Muscle layer of duodenum (tissue), 2 donors: ENCODE data around the gene GCNT3.
"Not testable (repeated sequence)": the region's sequence is repeated elsewhere in the genome, so short reads cannot be mapped to it uniquely, and the experiment has no call there.

Experiments used
- H3K27ac ChIP-seq: one replicate; pipeline ENCODE4 v1.7.0; 2013; ENCODE audit warnings: mild to moderate bottlenecking, low read length
- H3K27me3 ChIP-seq: one replicate; pipeline ENCODE4 v1.7.0; 2013; ENCODE audit warnings: low read depth, mild to moderate bottlenecking, control low read depth, low read length
- H3K36me3 ChIP-seq, 2 donors: one replicate each; pipeline ENCODE4 v1.7.0; 2013; ENCODE audit warnings: low read length in 2 of 2, control low read depth in 1 of 2, mild to moderate bottlenecking in 1 of 2; ENCODE audit not compliant: insufficient read depth in 2 of 2, control insufficient read depth in 1 of 2
- H3K4me1 ChIP-seq, 2 donors: one replicate each; pipeline ENCODE4 v1.7.0; 2013; ENCODE audit warnings: low read length in 2 of 2, mild to moderate bottlenecking in 2 of 2, control low read depth in 1 of 2, moderate library complexity in 1 of 2; ENCODE audit not compliant: insufficient read depth in 2 of 2, control insufficient read depth in 1 of 2
- H3K4me3 ChIP-seq, 2 donors: one replicate each; pipeline ENCODE4 v1.7.0; 2013; ENCODE audit warnings: low read length in 2 of 2, low read depth in 1 of 2, mild to moderate bottlenecking in 1 of 2
- H3K9me3 ChIP-seq, 2 donors: one replicate each; pipeline ENCODE4 v1.7.0; 2013; ENCODE audit warnings: low read length in 2 of 2, control low read depth in 1 of 2, mild to moderate bottlenecking in 1 of 2; ENCODE audit not compliant: control insufficient read depth in 1 of 2
- donor health status: healthy.

The GCNT3 gene

DNA sequence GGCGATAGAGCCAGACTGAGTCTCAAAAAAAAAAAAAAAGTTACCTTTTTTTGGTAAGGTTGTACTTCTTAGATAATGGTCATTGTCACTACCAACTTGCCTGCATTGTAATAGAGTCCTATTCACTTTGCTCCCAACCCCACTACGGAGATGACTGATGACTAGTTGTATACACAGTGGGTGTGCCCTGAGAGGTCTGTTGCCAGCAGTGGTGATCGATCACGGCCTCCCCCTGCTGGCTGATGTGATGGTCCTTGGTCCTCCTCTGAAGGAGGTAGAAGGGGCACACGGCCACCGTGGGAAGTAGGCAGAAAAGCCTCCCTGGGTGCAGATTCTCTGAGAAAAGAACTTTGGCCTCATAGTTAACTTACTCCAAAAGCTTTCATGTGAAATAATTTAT, 10.7 kb downstream of the GCNT3 start:
- Histone ChIP-seq H3K4me3 (no peak overlapping the region), H3K27me3 (no peaks in the 10 kb centered on the region), H3K36me3 (no peaks in the 10 kb centered on the region), H3K4me1 (no peaks in the 10 kb centered on the region), H3K27ac (no peak overlapping the region), H3K9me3 (no peaks in the 10 kb centered on the region)

DNA sequence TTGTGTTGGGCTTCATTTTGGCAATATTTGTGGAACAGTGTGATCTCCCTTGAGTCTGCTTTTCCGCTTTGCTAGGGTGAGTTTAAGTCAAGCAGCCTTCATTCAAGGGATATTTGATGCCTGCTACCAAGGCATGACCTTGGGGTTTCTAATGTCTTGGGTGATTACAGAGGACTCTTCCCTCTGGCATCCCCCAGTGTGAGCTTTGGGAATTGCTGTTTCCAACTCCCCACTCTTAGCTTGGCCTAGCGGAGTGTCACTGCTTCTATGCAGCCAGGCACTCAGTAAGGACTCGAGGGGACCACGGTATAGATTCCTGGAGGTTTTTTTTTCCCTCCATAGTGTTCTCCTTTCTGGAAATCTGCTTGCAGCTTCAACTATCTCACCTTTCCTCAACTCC, 21.1 kb downstream of the GCNT3 start:
- H3K27ac ChIP-seq, result no peak overlapping the region
- no peaks in the 10 kb centered on the region for H3K4me1 ChIP-seq
- H3K4me3 ChIP-seq, result no peak overlapping the region
- no peaks in the 10 kb centered on the region for H3K9me3 ChIP-seq
- peaks cover 9 to 12% of the 10 kb centered on the region in 2 donors for H3K36me3 ChIP-seq
- no peaks in the 10 kb centered on the region for H3K27me3 ChIP-seq

DNA sequence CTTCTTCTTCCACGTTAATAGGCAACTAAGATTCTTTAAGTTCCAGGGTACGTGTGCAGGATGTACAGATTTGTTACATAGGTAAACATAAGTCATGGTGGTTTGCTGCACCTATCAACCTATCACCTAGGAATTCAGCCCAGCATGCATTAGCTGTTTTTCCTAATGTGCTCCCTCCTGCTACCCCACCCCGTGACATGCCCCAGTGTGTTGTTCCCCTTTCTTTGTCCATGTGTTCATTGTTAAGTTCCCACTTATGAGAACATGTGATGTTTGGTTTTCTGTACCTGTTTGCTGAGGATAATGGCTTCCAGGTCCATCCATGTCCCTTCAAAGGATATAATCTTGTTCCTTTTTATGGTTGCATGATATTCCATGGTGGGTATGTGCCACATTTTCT, 24.6 kb downstream of the GCNT3 start:
- no peaks in the 10 kb centered on the region for H3K9me3 ChIP-seq
- no peak overlapping the region for H3K27ac ChIP-seq
- no peaks in the 10 kb centered on the region for H3K27me3 ChIP-seq
- no peaks in the 10 kb centered on the region for H3K4me1 ChIP-seq
- peaks cover 24 to 25% of the 10 kb centered on the region in 2 donors for H3K36me3 ChIP-seq
- no peak overlapping the region for H3K4me3 ChIP-seq

DNA sequence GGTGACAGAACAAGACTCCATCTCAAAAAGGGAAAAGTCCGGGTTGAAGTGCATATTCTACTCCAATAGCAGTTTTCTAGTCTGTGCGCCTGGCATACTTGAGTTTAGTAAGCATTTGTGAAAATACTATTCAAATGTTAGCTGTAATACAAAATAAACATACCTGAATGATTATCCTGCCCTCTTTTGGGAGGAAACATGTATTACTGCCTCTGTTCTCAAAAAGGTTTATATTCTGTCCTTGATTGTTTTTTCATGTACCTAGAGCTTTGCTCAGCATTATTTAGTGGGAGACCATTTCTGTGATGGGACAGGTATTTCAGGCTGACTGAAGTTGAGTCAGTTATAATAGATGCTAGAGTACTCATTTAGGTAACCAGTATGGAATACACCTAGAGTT, 25.9 kb downstream of the GCNT3 start:
- peaks cover 24 to 25% of the 10 kb centered on the region in 2 donors for H3K36me3 ChIP-seq
- H3K27ac ChIP-seq, H3K9me3 ChIP-seq, H3K4me1 ChIP-seq, H3K27me3 ChIP-seq, H3K4me3 ChIP-seq: not testable (repeated sequence)

DNA sequence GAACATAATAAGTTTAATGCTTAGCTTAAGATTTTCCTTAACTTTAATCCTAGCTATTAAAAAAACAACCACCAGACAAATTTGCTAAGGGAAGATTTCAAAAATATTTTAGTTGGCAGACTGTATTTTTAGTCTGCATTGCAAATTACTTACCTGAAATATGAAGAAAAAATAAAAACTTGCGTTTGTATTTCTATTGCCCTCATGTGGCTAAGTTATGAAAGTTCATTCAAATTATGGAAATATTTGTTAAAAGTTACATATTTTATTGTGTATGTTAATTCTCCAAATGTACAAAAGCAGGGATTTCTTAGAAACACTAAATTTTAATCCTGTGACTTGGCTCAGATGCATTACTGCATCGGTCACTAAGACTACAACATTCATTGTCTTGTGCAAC, 30.8 kb downstream of the GCNT3 start:
- H3K9me3 ChIP-seq, result no peaks in the 10 kb centered on the region
- peaks cover 33 to 40% of the 10 kb centered on the region in 2 donors for H3K36me3 ChIP-seq
- no peaks in the 10 kb centered on the region for H3K27me3 ChIP-seq
- no peaks in the 10 kb centered on the region for H3K4me1 ChIP-seq
- no peak overlapping the region for H3K4me3 ChIP-seq
- no peak overlapping the region for H3K27ac ChIP-seq

DNA sequence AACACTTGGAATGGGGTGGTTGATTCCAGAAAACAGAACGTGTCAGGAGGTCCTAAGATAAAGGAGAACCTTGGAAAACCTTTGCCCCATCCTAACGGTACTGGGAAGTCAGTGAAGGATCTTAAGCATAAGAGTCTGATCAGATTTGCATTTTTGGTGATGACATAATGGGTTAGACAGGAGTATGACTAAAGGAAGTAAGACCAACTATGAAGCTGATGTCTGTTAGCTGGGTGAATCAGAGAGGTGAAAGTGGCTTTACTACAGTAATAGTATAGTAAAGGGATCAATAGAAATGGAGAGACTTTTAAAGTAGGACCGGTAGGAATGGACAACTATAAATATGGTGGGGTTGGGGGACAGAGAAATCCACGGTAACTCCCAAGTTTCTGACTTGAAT, 33.2 kb downstream of the GCNT3 start:
- Histone ChIP-seq H3K36me3 (peaks cover 22 to 27% of the 10 kb centered on the region in 2 donors), H3K9me3 (no peaks in the 10 kb centered on the region), H3K4me3 (no peak overlapping the region), H3K4me1 (no peaks in the 10 kb centered on the region), H3K27me3 (no peaks in the 10 kb centered on the region), H3K27ac (no peak overlapping the region)

DNA sequence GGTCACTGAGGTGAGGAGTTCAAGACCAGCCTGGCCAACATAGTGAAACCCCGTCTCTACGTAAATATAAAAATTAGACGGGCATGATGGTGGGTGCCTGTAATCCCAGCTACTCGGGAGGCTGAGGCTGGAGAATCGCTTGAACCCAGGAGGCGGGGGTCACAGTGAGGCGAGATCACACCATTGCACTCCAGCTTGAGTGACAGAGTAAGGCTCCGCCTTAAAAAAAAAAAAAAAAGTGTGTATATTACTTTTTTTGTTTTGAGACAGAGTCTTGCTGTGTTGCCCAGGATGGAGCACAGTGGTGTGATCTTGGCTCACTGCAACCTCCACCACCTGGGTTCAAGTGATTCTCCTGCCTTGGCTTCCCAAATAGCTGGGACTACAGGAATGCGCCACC, 34.2 kb downstream of the GCNT3 start:
- H3K4me1 ChIP-seq, H3K9me3 ChIP-seq, H3K27me3 ChIP-seq, H3K27ac ChIP-seq, H3K4me3 ChIP-seq: not testable (repeated sequence)
- peaks cover 26 to 37% of the 10 kb centered on the region in 2 donors for H3K36me3 ChIP-seq

DNA sequence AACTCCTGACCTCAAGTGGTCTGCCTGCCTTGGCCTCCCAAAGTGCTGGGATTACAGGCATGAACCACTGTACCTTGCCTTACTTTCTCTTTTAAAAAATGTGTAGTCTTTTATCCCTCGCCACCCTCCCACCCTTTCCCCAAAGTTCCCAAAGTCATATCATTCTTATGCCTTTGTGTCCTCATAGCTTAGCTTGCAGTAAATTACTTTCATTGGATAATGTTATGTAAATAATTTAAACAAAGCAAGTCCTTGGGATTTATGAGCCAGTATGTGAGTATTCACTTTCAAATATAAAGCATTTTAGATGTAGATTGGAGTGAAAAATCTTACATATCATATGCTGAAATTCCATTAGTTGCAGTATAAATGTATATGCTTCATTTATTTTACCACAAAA, 34.7 kb downstream of the GCNT3 start:
- Histone ChIP-seq H3K36me3 (peaks cover 26 to 40% of the 10 kb centered on the region in 2 donors), H3K4me1 (no peaks in the 10 kb centered on the region)

DNA sequence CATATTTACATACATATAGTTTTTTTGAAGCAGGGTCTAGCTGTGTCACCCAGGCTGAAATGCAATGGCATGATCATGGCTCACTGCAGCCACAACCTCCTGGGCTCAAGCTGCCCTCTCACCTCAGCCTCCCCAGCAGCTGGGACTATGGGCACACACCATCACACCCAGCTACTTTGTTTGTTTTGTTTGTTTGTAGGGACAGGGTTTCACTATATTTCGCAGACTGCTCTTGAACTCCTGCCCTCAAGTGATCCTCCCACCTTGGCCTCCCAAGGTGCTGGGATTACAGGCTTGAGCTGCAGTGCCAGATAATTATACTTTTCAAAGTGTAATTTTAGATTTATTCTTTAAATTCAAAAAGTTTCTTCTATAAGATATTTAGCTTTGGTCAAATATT, 35.5 kb downstream of the GCNT3 start:
- H3K27me3 ChIP-seq, result no peaks in the 10 kb centered on the region
- peaks cover 26 to 48% of the 10 kb centered on the region in 2 donors for H3K36me3 ChIP-seq
- no peak overlapping the region for H3K4me3 ChIP-seq

More for the DNA sequence above, 34.7 kb downstream of the GCNT3 start:
- Histone ChIP-seq H3K27ac (no peak overlapping the region), H3K4me3 (no peak overlapping the region), H3K27me3 (no peaks in the 10 kb centered on the region), H3K9me3 (no peaks in the 10 kb centered on the region)

DNA sequence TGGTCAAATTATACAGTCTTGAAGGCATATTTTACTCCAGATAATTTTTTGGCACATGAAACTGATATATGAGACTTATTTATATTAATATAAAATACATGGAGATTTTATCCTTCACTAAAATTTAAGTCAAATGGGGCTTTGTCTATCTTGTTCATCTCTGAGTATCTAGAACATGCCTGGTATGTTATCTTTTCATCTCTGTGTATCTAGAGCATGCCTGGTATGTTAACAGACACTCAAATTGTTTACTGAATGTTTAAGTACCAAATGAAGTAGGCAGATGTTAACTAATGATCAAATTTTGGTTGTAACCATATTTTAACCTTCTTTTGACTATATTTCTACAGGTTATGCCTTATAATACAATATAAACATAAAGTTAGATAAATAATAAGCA, 38.0 kb downstream of the GCNT3 start:
- Histone ChIP-seq H3K27me3 (no peaks in the 10 kb centered on the region), H3K9me3 (no peaks in the 10 kb centered on the region), H3K4me1 (no peaks in the 10 kb centered on the region), H3K4me3 (no peak overlapping the region), H3K36me3 (peaks cover 26 to 61% of the 10 kb centered on the region in 2 donors), H3K27ac (no peak overlapping the region)

More for the DNA sequence above, 35.5 kb downstream of the GCNT3 start:
- H3K27ac ChIP-seq, result no peak overlapping the region
- H3K9me3 ChIP-seq, result no peaks in the 10 kb centered on the region
- no peaks in the 10 kb centered on the region for H3K4me1 ChIP-seq

DNA sequence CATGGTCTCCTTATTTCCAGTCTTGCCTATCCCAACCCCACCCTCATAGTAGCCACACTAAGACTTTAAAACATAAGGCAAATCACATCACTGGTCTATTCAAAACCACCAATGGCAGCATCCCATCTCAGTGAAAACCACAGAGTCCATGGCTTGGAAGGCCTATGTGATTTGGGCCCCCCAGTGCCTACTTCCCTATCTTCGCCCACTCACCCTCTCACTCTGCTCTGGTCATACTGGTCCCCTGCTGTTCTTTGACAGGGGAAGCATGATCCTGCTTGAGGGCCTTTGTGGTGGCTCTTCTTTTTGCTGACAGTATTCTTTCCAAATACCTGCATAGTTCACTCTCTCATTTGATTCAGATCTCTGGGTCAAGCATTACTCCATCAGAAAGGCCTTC, 42.5 kb downstream of the GCNT3 start:
- Histone ChIP-seq H3K27ac (no peak overlapping the region), H3K9me3 (no peaks in the 10 kb centered on the region), H3K4me3 (no peak overlapping the region), H3K4me1 (peaks cover 7 to 21% of the 10 kb centered on the region in 2 donors), H3K27me3 (no peaks in the 10 kb centered on the region), H3K36me3 (peaks cover 17 to 37% of the 10 kb centered on the region in 2 donors)

DNA sequence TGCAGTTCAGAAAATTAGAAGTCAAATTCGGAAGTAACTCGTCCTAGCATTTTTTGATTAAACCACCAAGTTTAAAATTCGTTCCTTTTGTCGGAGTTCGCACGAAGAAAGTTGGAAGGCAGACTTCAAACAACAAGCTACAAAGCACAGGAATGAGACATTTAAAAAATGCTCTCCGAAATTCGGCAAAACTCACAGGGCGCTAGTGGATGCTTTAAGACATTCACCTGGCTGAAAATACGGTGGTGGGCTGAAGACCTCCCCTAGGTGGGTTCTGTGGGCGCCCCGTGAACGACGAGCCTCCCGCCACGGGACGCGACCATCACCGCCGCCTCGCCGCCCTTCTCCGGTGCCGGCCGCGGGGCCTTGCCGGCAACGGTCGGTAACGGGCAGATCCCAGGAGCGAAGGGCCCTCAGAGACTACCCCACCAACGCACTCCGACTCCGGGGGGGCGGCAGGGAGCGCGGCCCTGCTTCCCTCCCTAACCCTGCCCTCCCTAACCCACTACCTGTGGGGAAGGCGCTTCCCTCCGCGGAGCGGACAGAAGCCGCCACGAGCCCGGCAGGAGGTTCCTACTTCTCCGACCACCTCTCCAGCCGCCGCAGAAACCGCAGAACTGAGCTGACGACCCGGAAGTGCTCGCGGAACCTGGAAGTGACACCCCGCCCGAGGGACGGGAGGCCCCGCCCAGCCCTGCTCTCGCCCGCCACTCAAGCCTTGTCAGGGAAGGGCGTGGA, 45.5 kb downstream of the GCNT3 start, which contains the start of gene GTF2A2:
TSS of gene GTF2A2 (minus strand) at position 619 of the 738 bp plus-strand sequence. CDS start 5,238 bp downstream, outside the sequence.
- Histone ChIP-seq H3K9me3 (no peaks in the 10 kb centered on the region), H3K27me3 (no peaks in the 10 kb centered on the region), H3K36me3 (peaks cover 11 to 17% of the 10 kb centered on the region in 2 donors), H3K4me1 (peaks cover 7 to 24% of the 10 kb centered on the region in 2 donors), H3K27ac (peak within 1 kb of the TSS; percentile 59), H3K4me3 (peak within 1 kb of the TSS; percentile 90 to 92)
